OCI-LY3 (cell line): ENCODE results near the gene NDST1.

Experiments used
- EZH2phosphoT487 ChIP-seq: fragments of 200-600 bp; shearing (Covaris generic); IDR thresholded peaks from 2 replicates; pipeline ENCODE4 v1.6.1; 2018; ENCODE audit warnings: antibody characterized with exemption, mixed run types, low read depth
- TF ChIP-seq, protein P1 (sequence below): fragments of 200-600, 300-600 bp; sonication (generic); IDR thresholded peaks from 2 replicates; pipeline ENCODE4 v1.5.1; 2014; ENCODE audit warnings: antibody characterized with exemption, low read length, low read depth

GRCh38 chr5:150560401-150561191, 52.7 kb downstream of the NDST1 start:
- TF ChIP-seq, protein P1, sequence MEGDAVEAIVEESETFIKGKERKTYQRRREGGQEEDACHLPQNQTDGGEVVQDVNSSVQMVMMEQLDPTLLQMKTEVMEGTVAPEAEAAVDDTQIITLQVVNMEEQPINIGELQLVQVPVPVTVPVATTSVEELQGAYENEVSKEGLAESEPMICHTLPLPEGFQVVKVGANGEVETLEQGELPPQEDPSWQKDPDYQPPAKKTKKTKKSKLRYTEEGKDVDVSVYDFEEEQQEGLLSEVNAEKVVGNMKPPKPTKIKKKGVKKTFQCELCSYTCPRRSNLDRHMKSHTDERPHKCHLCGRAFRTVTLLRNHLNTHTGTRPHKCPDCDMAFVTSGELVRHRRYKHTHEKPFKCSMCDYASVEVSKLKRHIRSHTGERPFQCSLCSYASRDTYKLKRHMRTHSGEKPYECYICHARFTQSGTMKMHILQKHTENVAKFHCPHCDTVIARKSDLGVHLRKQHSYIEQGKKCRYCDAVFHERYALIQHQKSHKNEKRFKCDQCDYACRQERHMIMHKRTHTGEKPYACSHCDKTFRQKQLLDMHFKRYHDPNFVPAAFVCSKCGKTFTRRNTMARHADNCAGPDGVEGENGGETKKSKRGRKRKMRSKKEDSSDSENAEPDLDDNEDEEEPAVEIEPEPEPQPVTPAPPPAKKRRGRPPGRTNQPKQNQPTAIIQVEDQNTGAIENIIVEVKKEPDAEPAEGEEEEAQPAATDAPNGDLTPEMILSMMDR, result peak; percentile 65
- no peak for TF ChIP-seq EZH2phosphoT487
